HepG2 (cell line): ENCODE data around the gene SPINT4. TPM values are rescaled to one million over a fixed set of nuclear protein-coding genes. Genes with fewer than 3 reads are reported as not detected.

Experiments
- ARNTL ChIP-seq: sonication (generic); formaldehyde crosslinking; IDR thresholded peaks from 2 replicates; pipeline ENCODE4 v1.4.0; 2020; ENCODE audit warnings: mild to moderate bottlenecking, missing genetic modification reagents
- HNRNPUL1 ChIP-seq: fragments of 200-400 bp; formaldehyde crosslinking; IDR thresholded peaks from 2 replicates; pipeline ENCODE4 v1.6.1; 2017; ENCODE audit warnings: low read depth, mild to moderate bottlenecking, low read length, moderate library complexity
- MAZ ChIP-seq, 2 experiments: sonication (generic) in 1 of 2; formaldehyde crosslinking in 1 of 2; IDR thresholded peaks; 2 replicates each; pipeline versions ENCODE4 v1.5.0 to v1.6.1; 2012 to 2020; ENCODE audit warnings: low read depth in 2 of 2, mild to moderate bottlenecking in 2 of 2, borderline replicate concordance in 1 of 2, improper control_type of control experiment in 1 of 2, low read length in 1 of 2, missing genetic modification reagents in 1 of 2, moderate library complexity in 1 of 2
- NFKB2 ChIP-seq: sonication (generic); formaldehyde crosslinking; IDR thresholded peaks from 2 replicates; pipeline ENCODE4 v1.4.0; 2020; ENCODE audit warnings: missing genetic modification reagents, borderline replicate concordance
- RCOR2 ChIP-seq: IDR thresholded peaks from 2 replicates; pipeline ENCODE4 v1.6.1; 2016; ENCODE audit warnings: missing biosample characterization, missing genetic modification reagents
- RFX3 ChIP-seq: IDR thresholded peaks from 2 replicates; pipeline ENCODE4 v1.6.1; 2016; ENCODE audit warnings: missing biosample characterization, missing genetic modification reagents
- SALL1 ChIP-seq: sonication (generic); formaldehyde crosslinking; IDR thresholded peaks from 2 replicates; pipeline ENCODE4 v1.8.0; 2022; ENCODE audit warnings: mild to moderate bottlenecking, missing genetic modification reagents
- SMARCC2 ChIP-seq: fragments of 450-650 bp; IDR thresholded peaks from 2 replicates; pipeline ENCODE4 v1.6.1; 2017; ENCODE audit warnings: antibody characterized with exemption, mild to moderate bottlenecking
- STAT5B ChIP-seq: sonication (generic); formaldehyde crosslinking; IDR thresholded peaks from 2 replicates; pipeline ENCODE4 v1.4.0; 2020; ENCODE audit warnings: missing genetic modification reagents
- TGIF2 ChIP-seq: IDR thresholded peaks from 2 replicates; pipeline ENCODE4 v1.6.1; 2016; ENCODE audit warnings: control low read depth, missing compliant biosample characterization
- XRCC5 ChIP-seq: fragments of 200-400 bp; formaldehyde crosslinking; optimal IDR thresholded peaks from 2 replicates; pipeline ENCODE3; 2017; ENCODE audit warnings: mild to moderate bottlenecking, low read length
- ZFP36 ChIP-seq: fragments of 150-350 bp; IDR thresholded peaks from 2 replicates; pipeline ENCODE4 v1.6.1; 2018; ENCODE audit warnings: borderline replicate concordance, low read length, low read depth; ENCODE audit not compliant: partially characterized antibody
- ZFP36L2 ChIP-seq: sonication (generic); formaldehyde crosslinking; IDR thresholded peaks from 2 replicates; pipeline ENCODE4 v1.4.0; 2020; ENCODE audit warnings: missing genetic modification reagents
- ZFP37 ChIP-seq: sonication (generic); formaldehyde crosslinking; IDR thresholded peaks from 2 replicates; pipeline ENCODE4 v1.4.0; 2020; ENCODE audit warnings: missing genetic modification reagents, borderline replicate concordance
- ZFYVE20 ChIP-seq: sonication (generic); formaldehyde crosslinking; IDR thresholded peaks from 2 replicates; pipeline ENCODE4 v1.8.0; 2023; ENCODE audit warnings: low read depth, mild to moderate bottlenecking, moderate library complexity, missing genetic modification reagents, borderline replicate concordance
- ZNF709 ChIP-seq: sonication (generic); formaldehyde crosslinking; IDR thresholded peaks from 2 replicates; pipeline ENCODE4 v1.5.0; 2020; ENCODE audit warnings: mild to moderate bottlenecking, missing genetic modification reagents
- ZNF878 ChIP-seq: sonication (generic); formaldehyde crosslinking; IDR thresholded peaks from 2 replicates; pipeline ENCODE4 v1.8.1; 2023; ENCODE audit warnings: mild to moderate bottlenecking, missing genetic modification reagents, moderate library complexity
- ZSCAN9 ChIP-seq: IDR thresholded peaks from 2 replicates; pipeline ENCODE4 v1.6.1; 2016; ENCODE audit warnings: borderline replicate concordance
- polyA plus RNA-seq, 8 experiments: library from polyadenylated mRNA; depleted of rRNA in 3 of 8; stranded (reverse) in 7 of 8; unstranded in 1 of 8; fragments of >200 nt; fragmentation: Illumina TruSeq in 4 of 8; extraction: Trizol in 4 of 8; gene quantifications; 2 replicates each; pipeline versions ENCODE4 v1.2.1 to v1.2.3, GENCODE V29; 2011 to 2016; ENCODE audit warnings: low read depth in 4 of 8, missing spikeins in 1 of 8, mixed read lengths in 1 of 8; ENCODE audit not compliant: insufficient read depth in 1 of 8
- total RNA-seq, 5 experiments: library from RNA; depleted of rRNA; stranded (reverse); fragments of >200 nt; fragmentation: Illumina TruSeq; extraction: Trizol; gene quantifications; 2 replicates each; pipeline ENCODE4 v1.2.3, GENCODE V29; 2016; ENCODE audit warnings: low read depth in 1 of 5
- TF ChIP-seq, protein P1 (sequence below): sonication (generic); formaldehyde crosslinking; IDR thresholded peaks from 2 replicates; pipeline ENCODE4 v1.4.0; 2020; ENCODE audit warnings: missing genetic modification reagents
- TF ChIP-seq, protein P2 (sequence below): sonication (generic); formaldehyde crosslinking; IDR thresholded peaks from 2 replicates; pipeline ENCODE4 v1.5.0; 2020; ENCODE audit warnings: missing genetic modification reagents
- TF ChIP-seq, protein P3 (sequence below): sonication (generic); formaldehyde crosslinking; IDR thresholded peaks from 2 replicates; pipeline ENCODE4 v1.4.0; 2020; ENCODE audit warnings: missing genetic modification reagents; ENCODE audit errors: not compliant biosample characterization
- TF ChIP-seq, protein P4 (sequence below): IDR thresholded peaks from 2 replicates; pipeline ENCODE4 v1.6.1; 2016; ENCODE audit warnings: missing genetic modification reagents, missing compliant biosample characterization
- TF ChIP-seq, protein P5 (sequence below): sonication (generic); formaldehyde crosslinking; IDR thresholded peaks from 2 replicates; pipeline ENCODE4 v1.8.1; 2022; ENCODE audit warnings: low read depth, mild to moderate bottlenecking, missing genetic modification reagents

Gene SPINT4
- total and polyA plus RNA-seq, 2 of the 13 experiments (the other 11 are each of a cell fraction or from before 2014, with no cell fraction given), result not detected

DNA sequence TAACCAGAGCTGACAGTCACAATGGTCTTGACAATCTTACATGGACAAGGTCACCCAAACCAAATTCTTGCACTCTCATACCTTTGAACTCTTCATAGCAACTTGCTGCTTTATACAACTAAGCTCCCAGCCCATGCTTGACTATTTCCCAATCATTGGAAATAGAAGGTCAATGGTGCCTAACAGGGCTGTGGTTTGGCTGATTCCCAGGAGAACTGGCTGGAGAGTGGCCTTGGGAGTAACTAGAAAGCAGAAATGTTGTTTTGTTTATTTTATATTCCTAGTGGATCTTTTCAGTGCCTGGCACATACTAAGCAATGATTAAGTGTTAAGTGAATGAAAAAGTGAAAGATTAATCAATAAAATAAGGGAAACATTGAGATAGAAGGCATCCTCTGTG lies 3.0 kb downstream of the SPINT4 start (continued):
- TF ChIP-seq, protein P1, sequence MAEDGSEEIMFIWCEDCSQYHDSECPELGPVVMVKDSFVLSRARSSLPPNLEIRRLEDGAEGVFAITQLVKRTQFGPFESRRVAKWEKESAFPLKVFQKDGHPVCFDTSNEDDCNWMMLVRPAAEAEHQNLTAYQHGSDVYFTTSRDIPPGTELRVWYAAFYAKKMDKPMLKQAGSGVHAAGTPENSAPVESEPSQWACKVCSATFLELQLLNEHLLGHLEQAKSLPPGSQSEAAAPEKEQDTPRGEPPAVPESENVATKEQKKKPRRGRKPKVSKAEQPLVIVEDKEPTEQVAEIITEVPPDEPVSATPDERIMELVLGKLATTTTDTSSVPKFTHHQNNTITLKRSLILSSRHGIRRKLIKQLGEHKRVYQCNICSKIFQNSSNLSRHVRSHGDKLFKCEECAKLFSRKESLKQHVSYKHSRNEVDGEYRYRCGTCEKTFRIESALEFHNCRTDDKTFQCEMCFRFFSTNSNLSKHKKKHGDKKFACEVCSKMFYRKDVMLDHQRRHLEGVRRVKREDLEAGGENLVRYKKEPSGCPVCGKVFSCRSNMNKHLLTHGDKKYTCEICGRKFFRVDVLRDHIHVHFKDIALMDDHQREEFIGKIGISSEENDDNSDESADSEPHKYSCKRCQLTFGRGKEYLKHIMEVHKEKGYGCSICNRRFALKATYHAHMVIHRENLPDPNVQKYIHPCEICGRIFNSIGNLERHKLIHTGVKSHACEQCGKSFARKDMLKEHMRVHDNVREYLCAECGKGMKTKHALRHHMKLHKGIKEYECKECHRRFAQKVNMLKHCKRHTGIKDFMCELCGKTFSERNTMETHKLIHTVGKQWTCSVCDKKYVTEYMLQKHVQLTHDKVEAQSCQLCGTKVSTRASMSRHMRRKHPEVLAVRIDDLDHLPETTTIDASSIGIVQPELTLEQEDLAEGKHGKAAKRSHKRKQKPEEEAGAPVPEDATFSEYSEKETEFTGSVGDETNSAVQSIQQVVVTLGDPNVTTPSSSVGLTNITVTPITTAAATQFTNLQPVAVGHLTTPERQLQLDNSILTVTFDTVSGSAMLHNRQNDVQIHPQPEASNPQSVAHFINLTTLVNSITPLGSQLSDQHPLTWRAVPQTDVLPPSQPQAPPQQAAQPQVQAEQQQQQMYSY (CRISPR knock-in tag), result no peak
- TF ChIP-seq ZFYVE20 (CRISPR knock-in tag), result no peak
- no peak for TF ChIP-seq MAZ (IDR thresholded peaks at IDR 0.05; ENCODE audit: borderline replicate concordance, low read depth, low read length)
- TF ChIP-seq MAZ (CRISPR knock-in tag; IDR thresholded peaks at IDR 0.05; ENCODE audit: low read depth), result no peak
- TF ChIP-seq, protein P2, sequence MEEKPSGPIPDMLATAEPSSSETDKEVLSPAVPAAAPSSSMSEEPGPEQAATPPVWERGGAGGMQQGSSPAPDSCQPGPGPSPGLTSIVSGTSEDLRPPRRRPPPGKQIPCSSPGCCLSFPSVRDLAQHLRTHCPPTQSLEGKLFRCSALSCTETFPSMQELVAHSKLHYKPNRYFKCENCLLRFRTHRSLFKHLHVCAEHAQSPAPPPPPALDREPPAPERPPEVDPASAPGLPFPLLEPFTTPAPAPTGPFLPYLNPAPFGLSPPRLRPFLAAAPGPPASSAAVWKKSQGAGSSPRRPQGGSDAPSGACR (CRISPR knock-in tag), result no peak
- TF ChIP-seq NFKB2 (CRISPR knock-in tag), result no peak
- no peak for TF ChIP-seq ZNF709 (CRISPR knock-in tag)
- TF ChIP-seq, protein P3, sequence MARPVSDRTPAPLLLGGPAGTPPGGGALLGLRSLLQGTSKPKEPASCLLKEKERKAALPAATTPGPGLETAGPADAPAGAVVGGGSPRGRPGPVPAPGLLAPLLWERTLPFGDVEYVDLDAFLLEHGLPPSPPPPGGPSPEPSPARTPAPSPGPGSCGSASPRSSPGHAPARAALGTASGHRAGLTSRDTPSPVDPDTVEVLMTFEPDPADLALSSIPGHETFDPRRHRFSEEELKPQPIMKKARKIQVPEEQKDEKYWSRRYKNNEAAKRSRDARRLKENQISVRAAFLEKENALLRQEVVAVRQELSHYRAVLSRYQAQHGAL (CRISPR knock-in tag), result no peak
- no peak for TF ChIP-seq TGIF2 (CRISPR knock-in tag)
- no peak for TF ChIP-seq RFX3 (CRISPR knock-in tag)
- TF ChIP-seq, protein P4, sequence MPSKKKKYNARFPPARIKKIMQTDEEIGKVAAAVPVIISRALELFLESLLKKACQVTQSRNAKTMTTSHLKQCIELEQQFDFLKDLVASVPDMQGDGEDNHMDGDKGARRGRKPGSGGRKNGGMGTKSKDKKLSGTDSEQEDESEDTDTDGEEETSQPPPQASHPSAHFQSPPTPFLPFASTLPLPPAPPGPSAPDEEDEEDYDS, result no peak
- no peak for TF ChIP-seq ZNF878 (CRISPR knock-in tag)
- peak; percentile 56; the same call in 1 of the 2 replicates for TF ChIP-seq SALL1 (CRISPR knock-in tag)
- TF ChIP-seq ZFP36, result no peak
- 0 out of 2 replicates have a peak, but pooled peaks have one; percentile 34 for TF ChIP-seq ARNTL (CRISPR knock-in tag)
- no peak; the same call in 1 of the 2 replicates for TF ChIP-seq RCOR2
- no peak for TF ChIP-seq XRCC5
- TF ChIP-seq ZFP36L2 (CRISPR knock-in tag), result no peak
- TF ChIP-seq ZFP37 (CRISPR knock-in tag), result no peak
- TF ChIP-seq STAT5B (CRISPR knock-in tag), result no peak
- peak; percentile 26; the same call in 1 of the 2 replicates for TF ChIP-seq ZSCAN9 (CRISPR knock-in tag)
- TF ChIP-seq SMARCC2, result no peak
- TF ChIP-seq, protein P5, sequence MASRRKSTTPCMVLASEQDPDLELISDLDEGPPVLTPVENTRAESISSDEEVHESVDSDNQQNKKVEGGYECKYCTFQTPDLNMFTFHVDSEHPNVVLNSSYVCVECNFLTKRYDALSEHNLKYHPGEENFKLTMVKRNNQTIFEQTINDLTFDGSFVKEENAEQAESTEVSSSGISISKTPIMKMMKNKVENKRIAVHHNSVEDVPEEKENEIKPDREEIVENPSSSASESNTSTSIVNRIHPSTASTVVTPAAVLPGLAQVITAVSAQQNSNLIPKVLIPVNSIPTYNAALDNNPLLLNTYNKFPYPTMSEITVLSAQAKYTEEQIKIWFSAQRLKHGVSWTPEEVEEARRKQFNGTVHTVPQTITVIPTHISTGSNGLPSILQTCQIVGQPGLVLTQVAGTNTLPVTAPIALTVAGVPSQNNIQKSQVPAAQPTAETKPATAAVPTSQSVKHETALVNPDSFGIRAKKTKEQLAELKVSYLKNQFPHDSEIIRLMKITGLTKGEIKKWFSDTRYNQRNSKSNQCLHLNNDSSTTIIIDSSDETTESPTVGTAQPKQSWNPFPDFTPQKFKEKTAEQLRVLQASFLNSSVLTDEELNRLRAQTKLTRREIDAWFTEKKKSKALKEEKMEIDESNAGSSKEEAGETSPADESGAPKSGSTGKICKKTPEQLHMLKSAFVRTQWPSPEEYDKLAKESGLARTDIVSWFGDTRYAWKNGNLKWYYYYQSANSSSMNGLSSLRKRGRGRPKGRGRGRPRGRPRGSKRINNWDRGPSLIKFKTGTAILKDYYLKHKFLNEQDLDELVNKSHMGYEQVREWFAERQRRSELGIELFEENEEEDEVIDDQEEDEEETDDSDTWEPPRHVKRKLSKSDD (CRISPR knock-in tag), result no peak
- no peak for TF ChIP-seq HNRNPUL1
